Measurements from ENCODE around the gene SFT2D1. TPM values are rescaled to one million over a fixed set of nuclear protein-coding genes. Genes with fewer than 3 reads are reported as not detected.

The SFT2D1 gene
- total and polyA plus RNA-seq, 3 donors from 2014 or later = 45.7 to 68.3 (median 64.6) TPM

- 36 to 58% methylated on average over 6 of the region's 6 CpGs for WGBS, 2 donors
- no peaks in the 10 kb centered on the region for H3K9me3 ChIP-seq
- intact Hi-C loops (cut with DNase I; ENCODE audit: low total_unique reads) = no loop called here
- DNase-seq = no peak
- H3K27me3 ChIP-seq = no peaks in the 10 kb centered on the region
- H3K27ac ChIP-seq = no peak overlapping the region
- TF ChIP-seq POLR2A (IDR thresholded peaks at IDR 0.05) (no peak), CTCF (IDR thresholded peaks at IDR 0.05) (no peak)
- no peaks in the 10 kb centered on the region for H3K36me3 ChIP-seq (ENCODE audit: low read depth, missing control alignments)
- no peak overlapping the region for H3K4me3 ChIP-seq
- no peaks in the 10 kb centered on the region for H3K4me1 ChIP-seq
Measured at GRCh38 chr6:166285233-166285632, 57.1 kb downstream of the SFT2D1 start.

DNA sequence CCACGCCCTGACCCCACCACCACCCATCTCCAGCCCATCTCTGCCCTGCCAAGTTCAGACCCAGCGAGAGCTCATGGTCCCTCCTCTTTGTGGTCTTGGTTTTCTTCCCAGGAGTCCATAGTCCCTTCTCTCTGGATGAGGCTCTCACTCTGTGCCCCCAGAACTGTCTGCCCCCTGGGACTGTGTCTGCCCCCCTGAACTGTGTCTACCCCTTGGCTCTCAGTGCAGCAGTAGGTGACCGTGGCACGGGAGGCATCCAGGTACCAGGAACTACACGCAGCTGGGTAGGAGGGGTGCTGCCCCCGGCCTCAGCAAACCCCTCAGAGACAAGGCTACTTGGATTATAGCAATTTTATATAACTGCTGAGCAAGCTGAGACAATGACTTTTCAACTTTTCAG lies 57.7 kb downstream of the SFT2D1 start:
- intact Hi-C loops (cut with DNase I; ENCODE audit: low total_unique reads) = no loop called here
- no peaks in the 10 kb centered on the region for H3K9me3 ChIP-seq
- WGBS, 2 donors = 84 to 88% methylated on average over 6 of the region's 6 CpGs
- H3K27ac ChIP-seq = no peak overlapping the region
- H3K36me3 ChIP-seq (ENCODE audit: low read depth, missing control alignments) = no peaks in the 10 kb centered on the region
- no peak for DNase-seq
- no peaks in the 10 kb centered on the region for H3K27me3 ChIP-seq
- TF ChIP-seq POLR2A (IDR thresholded peaks at IDR 0.05) = no peak
- TF ChIP-seq CTCF (IDR thresholded peaks at IDR 0.05) = no peak
- no peak overlapping the region for H3K4me3 ChIP-seq
- H3K4me1 ChIP-seq = no peaks in the 10 kb centered on the region

DNA sequence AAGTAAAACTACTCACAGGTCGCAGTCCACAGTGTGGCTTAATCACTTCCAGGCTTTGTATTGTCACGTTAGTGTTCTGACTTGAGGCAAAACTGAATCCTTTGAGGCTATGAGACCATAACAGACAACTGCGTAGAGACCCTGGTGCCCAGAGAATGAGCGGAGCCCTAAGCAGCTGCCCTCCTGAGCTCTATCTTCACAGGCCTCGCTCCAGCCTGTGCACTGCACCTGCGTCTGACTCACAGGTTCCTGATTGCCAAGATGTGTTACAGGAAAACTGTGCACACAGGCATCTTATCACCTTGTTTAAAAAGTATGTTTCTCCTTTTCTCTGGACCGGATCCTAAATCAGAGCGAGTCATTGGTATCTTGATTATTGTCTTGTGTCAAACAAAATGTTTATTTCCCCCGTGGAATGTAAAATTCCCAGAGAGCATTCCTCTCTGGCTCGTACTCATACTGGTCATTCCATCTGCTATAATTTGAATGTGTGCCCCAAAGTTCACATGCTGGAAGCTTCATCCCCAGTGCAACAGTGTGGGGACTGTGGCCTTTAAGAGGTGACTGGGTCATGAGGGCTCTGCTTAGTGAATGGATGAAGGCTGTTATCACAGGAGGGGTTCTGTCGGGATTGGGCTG lies 59.8 kb downstream of the SFT2D1 start:
- no peak overlapping the region for H3K27ac ChIP-seq
- H3K4me3 ChIP-seq = no peak overlapping the region
- H3K9me3 ChIP-seq = no peaks in the 10 kb centered on the region
- intact Hi-C loops (cut with DNase I; ENCODE audit: low total_unique reads) = no loop called here
- H3K27me3 ChIP-seq = no peaks in the 10 kb centered on the region
- DNase-seq = no peak
- 71 to 78% methylated on average over 11 of the region's 11 CpGs for WGBS, 2 donors
- TF ChIP-seq CTCF (IDR thresholded peaks at IDR 0.05) = no peak
- no peak for TF ChIP-seq POLR2A (IDR thresholded peaks at IDR 0.05)
- H3K4me1 ChIP-seq = no peaks in the 10 kb centered on the region
- no peaks in the 10 kb centered on the region for H3K36me3 ChIP-seq (ENCODE audit: low read depth, missing control alignments)

DNA sequence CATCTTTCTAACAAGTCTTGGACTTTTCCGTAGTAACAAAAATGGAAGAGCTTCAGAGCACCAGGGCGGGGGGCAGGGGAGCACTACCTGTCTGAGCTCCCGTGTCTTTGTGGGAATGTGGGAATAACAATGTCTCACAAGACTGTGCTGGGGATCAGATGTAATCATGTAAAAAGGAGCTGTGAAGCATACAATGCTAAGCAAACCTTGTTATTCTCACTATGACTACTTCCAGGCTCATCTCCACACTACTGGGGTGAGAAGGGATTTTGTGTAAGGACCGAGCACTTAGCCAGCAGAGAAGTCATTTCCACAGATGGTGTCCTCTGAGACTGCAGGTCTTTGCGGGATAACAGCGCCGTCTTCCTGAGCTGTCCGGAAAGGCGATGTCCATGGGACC lies 61.2 kb downstream of the SFT2D1 start:
- no peaks in the 10 kb centered on the region for H3K4me1 ChIP-seq
- 89 to 93% methylated on average over 9 of the region's 9 CpGs for WGBS, 2 donors
- DNase-seq = no peak
- H3K27me3 ChIP-seq = no peaks in the 10 kb centered on the region
- H3K4me3 ChIP-seq = no peak overlapping the region
- intact Hi-C loops (cut with DNase I; ENCODE audit: low total_unique reads) = no loop called here
- TF ChIP-seq CTCF (IDR thresholded peaks at IDR 0.05) (no peak), POLR2A (IDR thresholded peaks at IDR 0.05) (no peak)
- no peak overlapping the region for H3K27ac ChIP-seq
- no peaks in the 10 kb centered on the region for H3K9me3 ChIP-seq
- H3K36me3 ChIP-seq (ENCODE audit: low read depth, missing control alignments) = no peaks in the 10 kb centered on the region

- Histone ChIP-seq H3K36me3 (ENCODE audit: low read depth, missing control alignments) (no peaks in the 10 kb centered on the region), H3K27ac (no peak overlapping the region), H3K4me1 (no peaks in the 10 kb centered on the region), H3K4me3 (no peak overlapping the region), H3K27me3 (no peaks in the 10 kb centered on the region), H3K9me3 (no peaks in the 10 kb centered on the region)
- TF ChIP-seq CTCF (IDR thresholded peaks at IDR 0.05) (no peak), POLR2A (IDR thresholded peaks at IDR 0.05) (no peak)
- intact Hi-C loops (cut with DNase I; ENCODE audit: low total_unique reads) = loop anchor here (10.0 kb wide), 1 partner anchor 115 kb away; no protein-coding TSS in a partner anchor
- no peak for DNase-seq
- 64 to 90% methylated on average over 1 of the region's 1 CpG for WGBS, 2 donors
Measured at GRCh38 chr6:166279393-166279679, 63.0 kb downstream of the SFT2D1 start.

Data from testis (tissue), 3 donors.